ENCODE data around the gene GRID2.

GRID2 gene

GRCh38 chr4:93072292-93072691 is 768.5 kb downstream of the GRID2 start:
- no peak for DNase-seq (ENCODE audit: extremely low read depth, low read depth)
- TF ChIP-seq CTCF (IDR thresholded peaks at IDR 0.05; ENCODE audit: low read depth, low read length), result no peak

DNA sequence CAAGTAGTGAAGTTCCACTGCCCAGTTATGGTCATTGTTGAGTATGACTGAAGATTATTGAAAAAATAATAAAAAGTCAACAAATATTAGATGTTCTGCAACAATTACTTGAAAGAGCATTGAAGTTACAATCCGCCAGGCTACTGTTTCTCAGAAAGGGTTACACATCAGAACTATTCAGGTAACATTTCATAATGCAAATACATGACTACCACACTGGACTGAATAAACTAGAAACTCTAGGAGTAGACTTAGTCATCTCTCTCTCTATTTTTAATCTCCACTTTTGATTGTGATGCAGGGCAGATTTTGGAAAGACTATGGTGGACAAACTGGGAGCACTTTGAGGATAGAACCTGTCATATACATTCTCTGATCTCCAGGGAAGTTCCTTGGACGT is 776.5 kb downstream of the GRID2 start:
- DNase-seq (ENCODE audit: extremely low read depth, low read depth), result no peak
- no peak for TF ChIP-seq CTCF (IDR thresholded peaks at IDR 0.05; ENCODE audit: low read depth, low read length)

DNA sequence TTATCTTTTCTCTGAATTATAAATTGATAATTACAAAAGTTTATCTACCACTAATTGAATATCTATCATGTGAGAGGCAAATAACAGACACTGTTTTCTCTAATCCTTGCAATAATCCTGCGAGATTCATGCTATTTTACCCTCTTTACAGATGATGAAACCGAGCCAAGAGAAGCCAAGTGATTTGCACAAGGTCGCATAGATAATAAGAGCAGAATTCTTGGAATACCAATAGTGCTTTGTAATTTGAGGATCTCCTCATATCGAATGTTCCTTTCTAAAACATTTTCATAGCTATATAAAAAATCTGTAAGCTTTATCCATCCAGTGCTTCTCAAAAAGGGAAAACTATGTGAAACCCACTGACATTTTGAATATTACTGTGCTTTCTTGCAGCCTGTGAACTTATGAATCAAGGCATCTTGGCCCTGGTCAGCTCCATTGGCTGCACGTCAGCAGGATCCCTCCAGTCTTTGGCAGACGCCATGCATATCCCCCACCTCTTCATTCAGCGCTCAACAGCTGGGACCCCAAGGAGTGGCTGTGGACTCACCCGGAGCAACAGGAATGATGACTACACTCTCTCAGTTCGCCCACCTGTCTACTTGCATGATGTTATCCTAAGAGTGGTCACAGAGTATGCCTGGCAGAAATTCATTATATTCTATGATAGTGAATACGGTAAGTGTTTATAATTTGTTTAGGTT is 781.0 kb downstream of the GRID2 start:
- no peak for TF ChIP-seq CTCF (IDR thresholded peaks at IDR 0.05; ENCODE audit: low read depth, low read length)
- DNase-seq (ENCODE audit: extremely low read depth, low read depth), result no peak

- no peak for DNase-seq (ENCODE audit: extremely low read depth, low read depth)
- no peak for TF ChIP-seq CTCF (IDR thresholded peaks at IDR 0.05; ENCODE audit: low read depth, low read length)
Measured at GRCh38 chr4:93086356-93086755, 782.6 kb downstream of the GRID2 start.

- TF ChIP-seq CTCF (IDR thresholded peaks at IDR 0.05; ENCODE audit: low read depth, low read length), result no peak
- no peak for DNase-seq (ENCODE audit: extremely low read depth, low read depth)
Measured at GRCh38 chr4:93092765-93093164, 789.0 kb downstream of the GRID2 start.

DNA sequence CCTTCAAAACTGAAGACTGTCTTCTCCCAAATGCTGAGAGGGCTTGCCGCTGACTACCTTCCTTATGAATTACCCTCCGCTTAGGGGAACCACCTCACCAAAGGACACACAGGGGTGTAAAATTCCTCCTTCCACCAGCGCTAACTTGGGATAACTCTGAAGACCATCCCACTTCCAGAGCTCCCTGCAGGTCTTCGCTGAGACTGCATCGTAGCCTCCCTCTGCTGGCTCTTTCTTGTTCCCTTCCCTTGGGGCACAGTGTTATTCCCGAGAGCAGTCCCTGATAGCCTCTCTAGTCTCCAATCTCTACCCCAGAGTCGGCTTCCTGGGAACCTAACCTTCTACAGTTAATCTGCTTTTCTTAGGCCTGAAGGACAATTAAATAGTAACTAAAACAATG is 799.3 kb downstream of the GRID2 start:
- DNase-seq (ENCODE audit: extremely low read depth, low read depth), result no peak
- TF ChIP-seq CTCF (IDR thresholded peaks at IDR 0.05; ENCODE audit: low read depth, low read length), result no peak

DNA sequence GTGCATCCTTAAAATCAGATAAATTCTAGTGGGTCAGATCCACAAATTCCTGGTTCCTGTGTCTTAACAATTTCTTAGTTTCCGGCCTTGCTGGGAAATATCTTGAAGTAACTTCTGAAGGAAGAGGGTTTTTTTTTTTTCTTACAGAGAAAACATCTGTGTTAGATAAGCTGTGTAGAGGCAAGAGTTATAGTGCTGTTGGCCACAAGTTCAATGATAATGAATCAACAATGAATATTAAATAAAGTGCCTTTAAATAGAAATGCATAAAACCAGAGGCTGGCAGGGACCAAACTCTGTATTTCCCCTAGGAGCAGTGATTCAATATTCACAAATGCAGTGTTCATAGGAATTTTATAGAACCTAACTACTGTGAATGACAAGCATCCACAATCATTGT is 812.9 kb downstream of the GRID2 start:
- TF ChIP-seq CTCF (IDR thresholded peaks at IDR 0.05; ENCODE audit: low read depth, low read length), result no peak
- DNase-seq (ENCODE audit: extremely low read depth, low read depth), result no peak

All from AG09319 (cell line).